SK-N-SH treated with all-trans-retinoic acid at 6 μM for 48 hours (cell line): ENCODE data around the gene DIP2C.
A peak's percentile ranks its signal among the peaks of the same experiment; 100 is the strongest.

Experiments
- ATAC-seq: fragments of 200-7000 bp; cut with Tn5 transposase; 3 replicates; pipeline ENCODE4 v1.9.1; 2020; ENCODE audit warnings: mild to moderate bottlenecking, moderate library complexity
- ARNTL ChIP-seq: fragments of 450-650 bp; formaldehyde crosslinking; IDR thresholded peaks from 2 replicates; pipeline ENCODE4 v1.5.0; 2020; ENCODE audit warnings: low read depth, mild to moderate bottlenecking, moderate library complexity, borderline replicate concordance
- BACH2 ChIP-seq: fragments of 250-450 bp; sonication (Bioruptor Pico); IDR thresholded peaks from 2 replicates; pipeline ENCODE4 v1.9.0; 2021; ENCODE audit warnings: mild to moderate bottlenecking, borderline replicate concordance
- CREB5 ChIP-seq: fragments of 250-450 bp; sonication (Bioruptor Pico); IDR thresholded peaks from 2 replicates; pipeline ENCODE4 v1.5.1; 2020; ENCODE audit warnings: low read depth, mild to moderate bottlenecking, moderate library complexity
- CSRNP3 ChIP-seq: fragments of 250-450 bp; sonication (Bioruptor Pico); IDR thresholded peaks from 2 replicates; pipeline ENCODE4 v1.5.1; 2021; ENCODE audit warnings: mild to moderate bottlenecking, moderate library complexity
- ESRRG ChIP-seq: fragments of 250-450 bp; sonication (Bioruptor Pico); IDR thresholded peaks from 2 replicates; pipeline ENCODE4 v1.6.1; 2021; ENCODE audit warnings: mild to moderate bottlenecking
- GLIS3 ChIP-seq: fragments of 250-450 bp; sonication (Bioruptor Pico); IDR thresholded peaks from 2 replicates; pipeline ENCODE4 v1.5.0; 2020; ENCODE audit warnings: mild to moderate bottlenecking, moderate library complexity
- ISL1 ChIP-seq: fragments of 250-450 bp; sonication (Bioruptor Pico); IDR thresholded peaks from 2 replicates; pipeline ENCODE4 v2.1.2; 2022; ENCODE audit warnings: mild to moderate bottlenecking, moderate library complexity
- OSR1 ChIP-seq: fragments of 250-450 bp; sonication (Bioruptor Pico); IDR thresholded peaks from 2 replicates; pipeline ENCODE4 v1.8.0; 2022; ENCODE audit warnings: moderate library complexity, mild to moderate bottlenecking, inconsistent platforms
- POU6F1 ChIP-seq: fragments of 250-450 bp; sonication (Bioruptor Pico); IDR thresholded peaks from 2 replicates; pipeline ENCODE4 v1.8.0; 2021; ENCODE audit warnings: low read depth, mild to moderate bottlenecking, moderate library complexity, borderline replicate concordance
- PPARA ChIP-seq: fragments of 250-450 bp; sonication (Bioruptor Pico); IDR thresholded peaks from 2 replicates; pipeline ENCODE4 v1.5.0; 2020; ENCODE audit warnings: mild to moderate bottlenecking, borderline replicate concordance
- SNAI2 ChIP-seq: fragments of 250-450 bp; sonication (Bioruptor Pico); IDR thresholded peaks from 2 replicates; pipeline ENCODE4 v1.5.0; 2020; ENCODE audit warnings: mild to moderate bottlenecking, moderate library complexity
- TCF4 ChIP-seq: fragments of 250-450 bp; sonication (Bioruptor Pico); IDR thresholded peaks from 2 replicates; pipeline ENCODE4 v1.8.0; 2021; ENCODE audit warnings: mild to moderate bottlenecking, moderate library complexity, borderline replicate concordance
- TOX ChIP-seq: fragments of 250-450 bp; sonication (Bioruptor Pico); IDR thresholded peaks from 2 replicates; pipeline ENCODE4 v1.8.0; 2021; ENCODE audit warnings: mild to moderate bottlenecking, moderate library complexity, borderline replicate concordance
- TSHZ2 ChIP-seq: fragments of 250-450 bp; sonication (Bioruptor Pico); IDR thresholded peaks from 2 replicates; pipeline ENCODE4 v1.5.0; 2020; ENCODE audit warnings: mild to moderate bottlenecking, moderate library complexity
- ZC3H10 ChIP-seq: fragments of 250-450 bp; sonication (Bioruptor Pico); IDR thresholded peaks from 2 replicates; pipeline ENCODE4 v1.5.1; 2021; ENCODE audit warnings: mild to moderate bottlenecking, moderate library complexity
- ZFP3 ChIP-seq: fragments of 250-450 bp; sonication (Bioruptor Pico); IDR thresholded peaks from 2 replicates; pipeline ENCODE4 v1.5.0; 2020; ENCODE audit warnings: mild to moderate bottlenecking, moderate library complexity
- ZNF565 ChIP-seq: fragments of 450-650 bp; formaldehyde crosslinking; conservative IDR thresholded peaks from 2 replicates; pipeline ENCODE4 v1.5.0; 2020; ENCODE audit warnings: low read depth, mild to moderate bottlenecking, moderate library complexity
- ZNF70 ChIP-seq: fragments of 450-650 bp; formaldehyde crosslinking; IDR thresholded peaks from 2 replicates; pipeline ENCODE4 v1.5.0; 2020; ENCODE audit warnings: mild to moderate bottlenecking, moderate library complexity
- ZNF8 ChIP-seq: fragments of 450-650 bp; formaldehyde crosslinking; IDR thresholded peaks from 2 replicates; pipeline ENCODE4 v1.5.0; 2020; ENCODE audit warnings: mild to moderate bottlenecking, moderate library complexity

The DIP2C gene

GRCh38 chr10:329361-330099 lies 359.9 kb downstream of the DIP2C start:
- TF ChIP-seq ZNF70 (CRISPR knock-in tag) (no peak), OSR1 (CRISPR knock-in tag) (no peak), CSRNP3 (CRISPR knock-in tag) (no peak), BACH2 (CRISPR knock-in tag) (no peak), CREB5 (CRISPR knock-in tag) (no peak), ZNF8 (CRISPR knock-in tag) (no peak), TOX (CRISPR knock-in tag) (no peak)
- ATAC-seq = peak; percentile 98

- no peak for ATAC-seq
- no peak for TF ChIP-seq OSR1 (CRISPR knock-in tag)
- TF ChIP-seq TOX (CRISPR knock-in tag) = no peak
These were observed 361.3 kb downstream of the DIP2C start for GRCh38 chr10:327889-328852.

GRCh38 chr10:326894-327635 lies 362.4 kb downstream of the DIP2C start:
- TF ChIP-seq POU6F1 (CRISPR knock-in tag) (no peak), TSHZ2 (CRISPR knock-in tag) (no peak), CREB5 (CRISPR knock-in tag) (no peak), TOX (CRISPR knock-in tag) (no peak), CSRNP3 (CRISPR knock-in tag) (no peak), TCF4 (CRISPR knock-in tag) (no peak), ZNF565 (CRISPR knock-in tag) (no peak), GLIS3 (CRISPR knock-in tag) (no peak), ZNF70 (CRISPR knock-in tag) (no peak), BACH2 (CRISPR knock-in tag) (no peak), ISL1 (CRISPR knock-in tag) (no peak), ARNTL (CRISPR knock-in tag) (no peak), ZC3H10 (CRISPR knock-in tag) (no peak), ZFP3 (CRISPR knock-in tag) (no peak), SNAI2 (CRISPR knock-in tag) (no peak), PPARA (CRISPR knock-in tag) (no peak), ESRRG (CRISPR knock-in tag) (no peak)
- ATAC-seq = no peak
